PC-3 (cell line): Measurements from ENCODE around the gene MTMR11. TPM values are rescaled to one million over a fixed set of nuclear protein-coding genes. Genes with fewer than 3 reads are reported as not detected.

Experiments
- ATAC-seq: fragments of 200-7000 bp; cut with Tn5 transposase; 2 replicates; pipeline ENCODE4 v1.9.1; 2020; ENCODE audit warnings: mild to moderate bottlenecking, moderate library complexity
- BruUV-seq: library from RNA; stranded (reverse); fragments of 400-500 nt; replicated peaks from 2 replicates; lab custom pipeline; 2021; lab: Mats Ljungman, UMichigan
- CTCF ChIA-PET: fragments of 300-600 bp; sonication (Branson Sonifier 250); formaldehyde crosslinking; loops from one replicate; lab custom pipeline; 2022; ENCODE audit warnings: antibody characterized with exemption; lab: Charles Lee
- POLR2A ChIA-PET: fragments of 300-600 bp; sonication (Branson Sonifier 250); formaldehyde crosslinking; loops from one replicate; lab custom pipeline; 2022; ENCODE audit warnings: antibody characterized with exemption; ENCODE audit not compliant: unreplicated experiment; lab: Charles Lee
- DNase-seq: peaks from one replicate; pipeline ENCODE4 v3.0.0-alpha.2; 2015
- H2AFZ ChIP-seq: fragments of 300-600 bp; sonication (generic); 2 replicates; pipeline ENCODE4 v1.6.0; 2016; ENCODE audit warnings: antibody characterized with exemption, low read length
- H3F3A ChIP-seq: fragments of 300-600 bp; sonication (generic); one replicate; pipeline ENCODE4 v1.6.0; 2017; ENCODE audit warnings: antibody characterized with exemption, low read length, control low read depth, mild to moderate bottlenecking; ENCODE audit not compliant: unreplicated experiment
- H3K27ac ChIP-seq: fragments of 300-600 bp; sonication (generic); 2 replicates; pipeline ENCODE4 v1.5.1; 2016; ENCODE audit warnings: mild to moderate bottlenecking, low read length
- H3K27me3 ChIP-seq: fragments of 300-600 bp; sonication (generic); 2 replicates; pipeline ENCODE4 v1.6.1; 2016; ENCODE audit warnings: low read length, mixed read lengths
- H3K36me3 ChIP-seq: fragments of 300-600 bp; sonication (generic); 2 replicates; pipeline ENCODE4 v1.6.1; 2016; ENCODE audit warnings: low read depth, mixed run types, low read length, mixed read lengths
- H3K4me1 ChIP-seq: fragments of 300-600 bp; sonication (generic); 2 replicates; pipeline ENCODE4 v1.5.1; 2016; ENCODE audit warnings: low read length; ENCODE audit not compliant: insufficient read depth
- H3K4me2 ChIP-seq: fragments of 300-600 bp; sonication (generic); 2 replicates; pipeline ENCODE4 v1.6.0; 2016; ENCODE audit warnings: low read length
- H3K4me3 ChIP-seq: fragments of 300-600 bp; sonication (generic); 2 replicates; pipeline ENCODE4 v1.5.1; 2016; ENCODE audit warnings: mild to moderate bottlenecking, low read length, mixed read lengths
- H3K79me2 ChIP-seq: fragments of 300-600 bp; sonication (generic); 2 replicates; pipeline ENCODE4 v1.6.1; 2017; ENCODE audit warnings: low read length, mixed read lengths
- H3K9ac ChIP-seq: fragments of 300-600 bp; sonication (generic); 2 replicates; pipeline ENCODE4 v1.6.0; 2016; ENCODE audit warnings: mild to moderate bottlenecking, low read length
- H3K9me2 ChIP-seq: fragments of 300-600 bp; sonication (generic); replicated peaks from 2 replicates; pipeline ENCODE4 v1.6.1; 2016; ENCODE audit warnings: mixed run types, low read length, mixed read lengths
- H3K9me3 ChIP-seq: fragments of 300-600 bp; sonication (generic); 2 replicates; pipeline ENCODE4 v1.6.1; 2016; ENCODE audit warnings: low read length, mixed read lengths
- H4K20me1 ChIP-seq: fragments of 300-600 bp; sonication (generic); 2 replicates; pipeline ENCODE4 v1.6.1; 2016; ENCODE audit warnings: low read length, mixed read lengths
- CTCF ChIP-seq: fragments of 300-600 bp; sonication (generic); conservative IDR thresholded peaks from 2 replicates; pipeline ENCODE4 v1.5.1; 2017; ENCODE audit warnings: antibody characterized with exemption, low read depth, mild to moderate bottlenecking, low read length
- EZH2 ChIP-seq: fragments of 300-600 bp; sonication (generic); IDR thresholded peaks from one replicate; pipeline ENCODE4 v1.6.1; 2017; ENCODE audit warnings: antibody characterized with exemption, mild to moderate bottlenecking, low read length; ENCODE audit not compliant: unreplicated experiment
- EZH2phosphoT487 ChIP-seq: fragments of 300-600 bp; sonication (generic); IDR thresholded peaks from 2 replicates; pipeline ENCODE4 v1.6.1; 2018; ENCODE audit warnings: mild to moderate bottlenecking, antibody characterized with exemption, low read length, borderline replicate concordance
- intact Hi-C: fragments of 100-400 bp; cut with micrococcal nuclease; formaldehyde crosslinking; loops from 2 replicates; pipeline ENCODE4 v1.9.0; 2023
- total RNA-seq: library from RNA; depleted of rRNA; stranded (reverse); fragments of >200 nt; gene quantifications from 2 replicates; pipeline ENCODE4 v1.2.3, GENCODE V29; 2014; rRNA removed

MTMR11 gene
- total RNA-seq, 1 experiment from 2014 or later: 5.1 TPM

GRCh38 chr1:149881876-149882275 lies 54.8 kb downstream of the MTMR11 start:
- H3K27ac ChIP-seq: no peak overlapping the region
- no TSS peak for BruUV-seq

GRCh38 chr1:149879556-149879955 lies 57.1 kb downstream of the MTMR11 start:
- Histone ChIP-seq H3K27me3 (no peaks in the 10 kb centered on the region), H3K9ac (no peak overlapping the region), H4K20me1 (no peaks in the 10 kb centered on the region), H3K4me1 (peaks cover 5% of the 10 kb centered on the region), H3F3A (no peaks in the 10 kb centered on the region), H3K4me3 (no peak overlapping the region), H3K79me2 (peaks cover 11% of the 10 kb centered on the region; the same call in 1 of the 2 replicates), H3K36me3 (no peaks in the 10 kb centered on the region), H2AFZ (no peak overlapping the region), H3K9me3 (no peaks in the 10 kb centered on the region), H3K9me2 (no peaks in the 10 kb centered on the region), H3K27ac (no peak overlapping the region), H3K4me2 (no peak overlapping the region)
- ChIA-PET POLR2A (no interaction called here), CTCF (no interaction called here)
- intact Hi-C loops: no loop called here
- BruUV-seq: no TSS peak
- ATAC-seq (no peak), DNase-seq (no peak)
- TF ChIP-seq EZH2phosphoT487 (no peak), CTCF (no peak), EZH2 (no peak)

More at GRCh38 chr1:149881876-149882275, 54.8 kb downstream of the MTMR11 start:
- ATAC-seq (no peak), DNase-seq (no peak)
- intact Hi-C loops: no loop called here
- CTCF ChIA-PET: no interaction called here
- H3F3A ChIP-seq: peaks cover 4% of the 10 kb centered on the region
- H3K27me3 ChIP-seq: no peaks in the 10 kb centered on the region
- no peaks in the 10 kb centered on the region for H3K9me3 ChIP-seq
- POLR2A ChIA-PET: no interaction called here
- H3K36me3 ChIP-seq: no peaks in the 10 kb centered on the region
- H3K4me3 ChIP-seq: no peak overlapping the region
- peaks cover 12% of the 10 kb centered on the region for H3K4me1 ChIP-seq
- TF ChIP-seq CTCF (no peak), EZH2phosphoT487 (no peak), EZH2 (no peak)
- H3K4me2 ChIP-seq: no peak overlapping the region
- H3K79me2 ChIP-seq: peaks cover 19% of the 10 kb centered on the region; the same call in 1 of the 2 replicates
- H4K20me1 ChIP-seq: no peaks in the 10 kb centered on the region
- no peak overlapping the region for H3K9ac ChIP-seq
- no peak overlapping the region for H2AFZ ChIP-seq
- no peaks in the 10 kb centered on the region for H3K9me2 ChIP-seq

Other genes starting within 250 kb of the MTMR11 start
- gene FCGR1A, start 154.2 kb downstream of the MTMR11 start, total RNA-seq: not detected in 2 replicates
- gene BOLA1, start 37.3 kb downstream of the MTMR11 start, total RNA-seq: 27.6 and 38.6 TPM in 2 replicates
- gene SV2A, start 19.0 kb downstream of the MTMR11 start, total RNA-seq: not detected in 2 replicates
- gene SF3B4, start 9.1 kb downstream of the MTMR11 start, total RNA-seq: 23.5 and 28.1 TPM in 2 replicates
- gene OTUD7B, start 73.8 kb upstream of the MTMR11 start, total RNA-seq: 11.5 and 14.6 TPM in 2 replicates
- 39.5 and 47.8 TPM in 2 replicates for gene VPS45, start 130.9 kb upstream of the MTMR11 start, total RNA-seq
- gene PLEKHO1, start 213.0 kb upstream of the MTMR11 start, total RNA-seq: 13.8 and 29.5 TPM in 2 replicates